H1 (cell line): Measurements from ENCODE around the gene CORO2B. TPM values are rescaled to one million over a fixed set of nuclear protein-coding genes. Genes with fewer than 3 reads are reported as not detected.

ENCODE experiments used
- CTCF ChIA-PET: fragments of 300-600 bp; sonication (Branson Sonifier 250); formaldehyde crosslinking; loops from one replicate; lab custom pipeline; 2021; ENCODE audit not compliant: partially characterized antibody; lab: Charles Lee
- POLR2A ChIA-PET: fragments of 300-600 bp; sonication (Branson Sonifier 250); formaldehyde crosslinking; loops from one replicate; lab custom pipeline; 2021; ENCODE audit warnings: inconsistent platforms; ENCODE audit not compliant: partially characterized antibody; lab: Charles Lee
- DNase-seq, 2 experiments: peaks; one replicate each; pipeline versions ENCODE4 v3.0.0 to v3.0.0-alpha.2; 2010 to 2022; ENCODE audit warnings: low spot score in 2 of 2, low read depth in 1 of 2, mixed read lengths in 1 of 2
- FAIRE-seq: peaks from 2 replicates; lab custom pipeline; 2011; peaks lifted over from hg19 to GRCh38; lab: Jason Lieb, UNC
- H2AFZ ChIP-seq: 2 replicates; pipeline ENCODE4 v1.8.1; 2012; ENCODE audit warnings: low read length, inconsistent platforms
- H2AK5ac ChIP-seq: 2 replicates; pipeline ENCODE4 v1.6.1; 2013; ENCODE audit warnings: low read depth, low read length
- H2BK120ac ChIP-seq: replicated peaks from 2 replicates; pipeline ENCODE3; 2013; ENCODE audit warnings: low read depth, low read length, inconsistent platforms
- H2BK12ac ChIP-seq: 2 replicates; pipeline ENCODE4 v1.6.1; 2013; ENCODE audit warnings: low read depth, low read length
- H2BK15ac ChIP-seq: 2 replicates; pipeline ENCODE4 v1.6.1; 2013; ENCODE audit warnings: low read length
- H2BK20ac ChIP-seq: 2 replicates; pipeline ENCODE4 v1.6.1; 2013; ENCODE audit warnings: low read length
- H2BK5ac ChIP-seq: 2 replicates; pipeline ENCODE4 v1.6.1; 2013; ENCODE audit warnings: low read depth, low read length
- H3K14ac ChIP-seq: 2 replicates; pipeline ENCODE4 v1.6.1; 2013; ENCODE audit warnings: inconsistent platforms; ENCODE audit not compliant: insufficient read length
- H3K18ac ChIP-seq: 2 replicates; pipeline ENCODE4 v1.6.1; 2013; ENCODE audit warnings: low read length; ENCODE audit errors: extremely low read depth
- H3K23ac ChIP-seq: 2 replicates; pipeline ENCODE4 v1.6.1; 2013; ENCODE audit warnings: inconsistent platforms; ENCODE audit not compliant: insufficient read length
- H3K23me2 ChIP-seq: 2 replicates; pipeline ENCODE4 v1.6.1; 2013; ENCODE audit warnings: low read depth, low read length
- H3K27ac ChIP-seq: 2 replicates; pipeline ENCODE4 v1.6.1; 2011; ENCODE audit warnings: low read depth, low read length, inconsistent platforms
- H3K27me3 ChIP-seq, 4 experiments: replicated peaks in 1 of 4; 1 replicate in 1 of 4; 2 replicates in 3 of 4; pipeline versions ENCODE4 v1.6.1 to v1.8.1; 2011 to 2013; ENCODE audit warnings: low read length in 3 of 4, mild to moderate bottlenecking in 3 of 4, inconsistent platforms in 2 of 4, mixed read lengths in 2 of 4, moderate library complexity in 1 of 4; ENCODE audit not compliant: control insufficient read depth in 3 of 4, insufficient read depth in 3 of 4; ENCODE audit errors: extremely low read depth in 1 of 4
- H3K36me3 ChIP-seq, 4 experiments: 2 replicates each; pipeline versions ENCODE4 v1.6.1 to v1.8.1; 2011 to 2013; ENCODE audit warnings: mild to moderate bottlenecking in 4 of 4, low read length in 3 of 4, moderate library complexity in 2 of 4, control low read depth in 1 of 4, inconsistent platforms in 1 of 4; ENCODE audit not compliant: insufficient read depth in 4 of 4, control insufficient read depth in 2 of 4
- H3K4ac ChIP-seq: replicated peaks from 2 replicates; pipeline ENCODE3; 2013; ENCODE audit warnings: low read length, low read depth, mixed read lengths, inconsistent platforms; ENCODE audit not compliant: insufficient read length
- H3K4me1 ChIP-seq, 4 experiments: replicated peaks in 1 of 4; 1 replicate in 1 of 4; 2 replicates in 3 of 4; pipeline versions ENCODE4 v1.6.1 to v1.8.1; 2011 to 2013; ENCODE audit warnings: low read length in 3 of 4, inconsistent platforms in 2 of 4, mixed read lengths in 1 of 4; ENCODE audit not compliant: insufficient read depth in 4 of 4, control insufficient read depth in 3 of 4
- H3K4me2 ChIP-seq, 2 experiments: 2 replicates each; pipeline versions ENCODE4 v1.6.1 to v1.8.1; 2011 to 2013; ENCODE audit warnings: low read depth in 2 of 2, low read length in 2 of 2, control low read depth in 1 of 2, inconsistent platforms in 1 of 2, mild to moderate bottlenecking in 1 of 2; ENCODE audit not compliant: insufficient read depth in 1 of 2
- H3K4me3 ChIP-seq, 4 experiments: fragments of 200-600, 300-600 bp in 1 of 4; sonication (generic), shearing (Covaris generic), sonication (Bioruptor Twin) in 1 of 4; 2 replicates each; pipeline versions ENCODE4 v1.5.1 to v1.8.1; 2011 to 2016; ENCODE audit warnings: low read length in 4 of 4, low read depth in 3 of 4, control low read depth in 2 of 4, inconsistent platforms in 2 of 4, mild to moderate bottlenecking in 2 of 4, mixed read lengths in 1 of 4, moderate library complexity in 1 of 4; ENCODE audit not compliant: insufficient read depth in 2 of 4; ENCODE audit errors: extremely low read depth in 1 of 4
- H3K56ac ChIP-seq: replicated peaks from 2 replicates; pipeline ENCODE3; 2013; ENCODE audit warnings: low read depth, mild to moderate bottlenecking, mixed read lengths, low read length, inconsistent platforms; ENCODE audit not compliant: insufficient read length
- H3K79me1 ChIP-seq: 2 replicates; pipeline ENCODE4 v1.6.1; 2013; ENCODE audit warnings: low read depth, low read length, control low read depth
- H3K79me2 ChIP-seq, 2 experiments: 2 replicates each; pipeline versions ENCODE4 v1.6.1 to v1.8.1; 2012 to 2013; ENCODE audit warnings: low read length in 2 of 2, mild to moderate bottlenecking in 2 of 2, inconsistent platforms in 1 of 2; ENCODE audit not compliant: insufficient read depth in 2 of 2, control insufficient read depth in 1 of 2
- H3K9ac ChIP-seq, 4 experiments: replicated peaks in 1 of 4; 1 replicate in 1 of 4; 2 replicates in 3 of 4; pipeline versions ENCODE4 v1.6.1 to v1.8.1; 2011 to 2013; ENCODE audit warnings: low read depth in 3 of 4, low read length in 3 of 4, control low read depth in 2 of 4, mild to moderate bottlenecking in 2 of 4, moderate library complexity in 2 of 4, inconsistent platforms in 1 of 4; ENCODE audit errors: extremely low read depth in 1 of 4
- H3K9me3 ChIP-seq, 2 experiments: 2 replicates each; pipeline versions ENCODE4 v1.6.1 to v1.8.1; 2012 to 2013; ENCODE audit warnings: mild to moderate bottlenecking in 2 of 2, moderate library complexity in 2 of 2, control low read depth in 1 of 2, inconsistent platforms in 1 of 2, low read depth in 1 of 2, low read length in 1 of 2, mixed read lengths in 1 of 2; ENCODE audit not compliant: insufficient read depth in 2 of 2
- H4K20me1 ChIP-seq, 2 experiments: replicated peaks in 1 of 2; 2 replicates each; pipeline versions ENCODE3 to v1.8.1; 2011 to 2013; ENCODE audit warnings: inconsistent platforms in 2 of 2, low read length in 2 of 2, mild to moderate bottlenecking in 1 of 2; ENCODE audit not compliant: insufficient read depth in 2 of 2, control insufficient read depth in 1 of 2
- H4K5ac ChIP-seq: 2 replicates; pipeline ENCODE4 v1.6.1; 2013; ENCODE audit warnings: low read length, low read depth, mixed read lengths, inconsistent platforms; ENCODE audit not compliant: insufficient read length
- H4K8ac ChIP-seq: 2 replicates; pipeline ENCODE4 v1.8.0; 2013; ENCODE audit warnings: mild to moderate bottlenecking, moderate library complexity, low read length, inconsistent platforms; ENCODE audit not compliant: insufficient read depth; ENCODE audit errors: extremely low read depth
- H4K91ac ChIP-seq: replicated peaks from 2 replicates; pipeline ENCODE3; 2013; ENCODE audit warnings: low read length, mixed read lengths, inconsistent platforms; ENCODE audit not compliant: insufficient read length
- ASH2L ChIP-seq: fragments of 200-600, 300-600 bp; sonication (generic); IDR thresholded peaks from one replicate; pipeline ENCODE4 v1.7.1; 2017; ENCODE audit warnings: low read length
- CREB1 ChIP-seq: IDR thresholded peaks from 2 replicates; pipeline ENCODE4 v1.6.1; 2012; ENCODE audit warnings: inconsistent platforms
- HDAC2 ChIP-seq, 2 experiments: fragments of 300-600 bp in 1 of 2; sonication (generic) in 1 of 2; IDR thresholded peaks; 2 replicates each; pipeline ENCODE4 v1.6.1; 2011 to 2012; ENCODE audit warnings: low read depth in 2 of 2, low read length in 2 of 2, mild to moderate bottlenecking in 2 of 2, moderate library complexity in 2 of 2, borderline replicate concordance in 1 of 2, inconsistent platforms in 1 of 2
- JUND ChIP-seq: IDR thresholded peaks from 2 replicates; pipeline ENCODE4 v1.6.1; 2011; ENCODE audit warnings: mild to moderate bottlenecking, improper control_type of control experiment, low read length
- KDM1A ChIP-seq: fragments of 200-600, 300-600 bp; sonication (generic); IDR thresholded peaks from 2 replicates; pipeline ENCODE4 v1.7.1; 2016; ENCODE audit warnings: mild to moderate bottlenecking, low read length, borderline replicate concordance
- KDM5A ChIP-seq: fragments of 200-600 bp; IDR thresholded peaks from 2 replicates; pipeline ENCODE4 v1.7.1; 2012; ENCODE audit warnings: mild to moderate bottlenecking, low read length, inconsistent platforms, mixed read lengths
- MAX ChIP-seq: IDR thresholded peaks from 2 replicates; pipeline ENCODE4 v1.6.1; 2012; ENCODE audit warnings: inconsistent platforms
- RAD21 ChIP-seq, 2 experiments: IDR thresholded peaks in 1 of 2; conservative IDR thresholded peaks in 1 of 2; 2 replicates each; pipeline ENCODE4 v1.6.1; 2011; ENCODE audit warnings: low read depth in 2 of 2, low read length in 2 of 2, improper control_type of control experiment in 1 of 2, inconsistent platforms in 1 of 2, mild to moderate bottlenecking in 1 of 2, moderate library complexity in 1 of 2
- SIN3A ChIP-seq, 2 experiments: IDR thresholded peaks in 1 of 2; conservative IDR thresholded peaks in 1 of 2; 2 replicates each; pipeline ENCODE4 v1.6.1; 2011 to 2012; ENCODE audit warnings: low read length in 2 of 2, improper control_type of control experiment in 1 of 2, low read depth in 1 of 2, mild to moderate bottlenecking in 1 of 2
- WGBS, 2 experiments: shearing (Covaris generic) in 1 of 2; methylation state at CpG; one replicate each; pipeline versions ENCODE4 v1.1.6 to v1.1.7; 2013 to 2015; ENCODE audit warnings: low lambda C conversion rate in 2 of 2, mixed read lengths in 2 of 2, inconsistent platforms in 1 of 2, low coverage in 1 of 2, missing lambda C conversion rate in 1 of 2; ENCODE audit not compliant: insufficient replicate concordance in 2 of 2, insufficient coverage in 1 of 2, insufficient read length in 1 of 2; ENCODE audit errors: extremely low coverage in 1 of 2, missing lambda C conversion rate in 1 of 2; 5-methylcytosine and 5-hydroxymethylcytosine counted together
- polyA plus RNA-seq, 7 experiments: library from polyadenylated mRNA; depleted of rRNA in 3 of 7; stranded (reverse) in 5 of 7; unstranded in 2 of 7; fragments of >200 nt in 5 of 7; fragments of 200-250 nt in 2 of 7; gene quantifications; 1 replicate in 5 of 7; 2 replicates in 1 of 7; 4 replicates in 1 of 7; pipeline versions ENCODE4 v1.2.1 to v1.2.3, GENCODE V29; 2011 to 2013; ENCODE audit warnings: missing spikeins in 2 of 7, mixed read lengths in 2 of 7
- total RNA-seq: library from RNA; stranded (reverse); fragmentation: NEBNext Ultra II Directional; extraction: Animal tissue kit (Norgen Biotek cat#: 25700); gene quantifications from 2 replicates; pipeline ENCODE4 v1.2.1, GENCODE V29; 2021

Gene CORO2B
- total and polyA plus RNA-seq, 2 of the 8 experiments (the other 6 are each of a cell fraction or from before 2014, with no cell fraction given): 3.4 to 6.7 TPM

- Histone ChIP-seq H2AFZ (no peak overlapping the region), H2BK120ac (no peak overlapping the region), H3K56ac (no peak overlapping the region), H4K20me1 (no peaks in the 10 kb centered on the region), H4K8ac (no peak overlapping the region), H3K9me3 (no peaks in the 10 kb centered on the region), H2BK20ac (no peak overlapping the region), H3K23me2 (no peaks in the 10 kb centered on the region), H3K79me2 (no peaks in the 10 kb centered on the region), H2BK15ac (no peak overlapping the region), H2BK12ac (0 out of 2 replicates have a peak overlapping the region, but pooled peaks have one; percentile 97), H3K36me3 (no peaks in the 10 kb centered on the region), H3K23ac (no peak overlapping the region), H3K4me2 (peak overlapping the region; percentile 55 to 61), H3K4me1 (peaks cover 5 to 43% (median 24%) of the 10 kb centered on the region in 4 experiments), H3K79me1 (no peaks in the 10 kb centered on the region), H2AK5ac (no peak overlapping the region), H3K27ac (no peak overlapping the region), H3K4me3 (peak overlapping the region in 1 of 4 experiments; percentile 24; a peak in 1 of 8 replicates), H4K91ac (peak overlapping the region; percentile 8), H2BK5ac (no peak overlapping the region), H3K4ac (no peak overlapping the region), H3K18ac (no peak overlapping the region; the same call in 1 of the 2 replicates), H3K27me3 (no peaks in the 10 kb centered on the region; a peak in 2 of 7 replicates), H3K14ac (no peak overlapping the region), H3K9ac (no peak overlapping the region), H4K5ac (no peak overlapping the region)
- ChIA-PET CTCF (interaction anchor here (1.6 to 1.8 kb wide), 2 partner anchors 11 to 28 kb away, joined by 5 to 7 read pairs; no protein-coding TSS in a partner anchor), POLR2A (no interaction called here)
- 25% methylated on average over 7 of the region's 7 CpGs; no CpG with 5 or more reads in 1 of the 2 experiments for WGBS, 2 experiments
- no peak for FAIRE-seq
- DNase-seq: peak in 1 of 2 experiments; percentile 79
- TF ChIP-seq HDAC2 (IDR thresholded peaks at IDR 0.05; ENCODE audit: borderline replicate concordance in 1 of 2, low read depth in 2 of 2, low read length in 2 of 2) (no peak), KDM1A (no peak), JUND (no peak), ASH2L (peak; percentile 77), RAD21 (IDR thresholded peaks at IDR 0.05 in 1 of 2, conservative IDR thresholded peaks at IDR 0.05 in 1 of 2; ENCODE audit: low read depth in 2 of 2, low read length in 2 of 2) (no peak), CREB1 (0 out of 2 replicates have a peak, but pooled peaks have one; percentile 11), MAX (peak; percentile 14; the same call in 1 of the 2 replicates), KDM5A (no peak), SIN3A (conservative IDR thresholded peaks at IDR 0.05 in 1 of 2, IDR thresholded peaks at IDR 0.05 in 1 of 2; ENCODE audit: low read depth in 1 of 2, low read length in 2 of 2) (peak in 1 of 2 experiments; percentile 63; a peak in 1 of 4 replicates)
Measured at GRCh38 chr15:68599560-68600071, 20.8 kb downstream of the CORO2B start.
